Calu3 (cell line): ENCODE results near the gene PPP2R3C. TPM values are rescaled to one million over a fixed set of nuclear protein-coding genes. Genes with fewer than 3 reads are reported as not detected.
"Not testable (repeated sequence)": the region's sequence is repeated elsewhere in the genome, so short reads cannot be mapped to it uniquely, and the experiment has no call there.

Experiments
- BruUV-seq: library from RNA; stranded (reverse); fragments of 400-500 nt; replicated peaks from 2 replicates; lab custom pipeline; 2021; lab: Mats Ljungman, UMichigan
- CTCF ChIA-PET: fragments of 300-600 bp; sonication (Branson Sonifier 250); formaldehyde crosslinking; loops from one replicate; lab custom pipeline; 2022; ENCODE audit warnings: antibody characterized with exemption; lab: Charles Lee
- DNase-seq: peaks from one replicate; pipeline ENCODE4 v3.0.0; 2022
- H3K27ac Mint-ChIP-seq: one replicate; pipeline ENCODE4 v1.8.0; 2022; ENCODE audit warnings: mixed read lengths; ENCODE audit not compliant: unreplicated experiment
- H3K27me3 Mint-ChIP-seq: one replicate; pipeline ENCODE4 v1.8.0; 2022; ENCODE audit warnings: mixed read lengths; ENCODE audit not compliant: unreplicated experiment
- H3K36me3 Mint-ChIP-seq: one replicate; pipeline ENCODE4 v1.8.0; 2022; ENCODE audit warnings: mild to moderate bottlenecking, moderate library complexity, mixed read lengths; ENCODE audit not compliant: insufficient read depth, unreplicated experiment
- H3K4me1 Mint-ChIP-seq: one replicate; pipeline ENCODE4 v1.8.0; 2022; ENCODE audit warnings: mild to moderate bottlenecking, low read depth, mixed read lengths; ENCODE audit not compliant: unreplicated experiment
- H3K4me3 Mint-ChIP-seq: one replicate; pipeline ENCODE4 v1.8.0; 2022; ENCODE audit warnings: mild to moderate bottlenecking, low read depth, moderate library complexity, mixed read lengths; ENCODE audit not compliant: unreplicated experiment
- H3K9me3 Mint-ChIP-seq: one replicate; pipeline ENCODE4 v1.8.0; 2022; ENCODE audit warnings: low read depth, mixed read lengths; ENCODE audit not compliant: unreplicated experiment
- CTCF ChIP-seq: fragments of 200-600 bp; IDR thresholded peaks from one replicate; pipeline ENCODE4 v1.8.0; 2022; ENCODE audit warnings: antibody characterized with exemption; ENCODE audit not compliant: unreplicated experiment
- intact Hi-C: fragments of 100-400 bp; cut with micrococcal nuclease; formaldehyde crosslinking; loops from one replicate; pipeline ENCODE4 v1.10.0; 2022; ENCODE audit not compliant: unreplicated experiment
- total RNA-seq: library from RNA; stranded (reverse); gene quantifications from 2 replicates; pipeline ENCODE4 v1.2.3, GENCODE V29; 2022

PPP2R3C gene
- total RNA-seq, 1 experiment from 2014 or later, result 11.3 TPM

GRCh38 chr14:35107866-35108265 lies 13.9 kb downstream of the PPP2R3C start:
- CTCF ChIA-PET, result no interaction called here
- H3K27ac Mint-ChIP-seq, result no peak overlapping the region
- no TSS peak for BruUV-seq
- H3K27me3 Mint-ChIP-seq, result no peaks in the 10 kb centered on the region
- H3K4me1 Mint-ChIP-seq, result no peaks in the 10 kb centered on the region
- TF ChIP-seq CTCF, result no peak
- H3K9me3 Mint-ChIP-seq, result no peaks in the 10 kb centered on the region
- H3K36me3 Mint-ChIP-seq, result peaks cover 15% of the 10 kb centered on the region
- no peak for DNase-seq
- no peak overlapping the region for H3K4me3 Mint-ChIP-seq
- intact Hi-C loops, result no loop called here

- H3K4me3 Mint-ChIP-seq, H3K36me3 Mint-ChIP-seq, H3K9me3 Mint-ChIP-seq, BruUV-seq, H3K4me1 Mint-ChIP-seq, H3K27me3 Mint-ChIP-seq, intact Hi-C loops, H3K27ac Mint-ChIP-seq, DNase-seq: not testable (repeated sequence)
- CTCF ChIA-PET, result interaction anchor here (0.6 to 0.7 kb wide), 2 partner anchors 11 to 522 kb away, joined by 3 to 5 read pairs; no protein-coding TSS in a partner anchor
Measured at GRCh38 chr14:35094645-35095044, 27.1 kb downstream of the PPP2R3C start.

- intact Hi-C loops, result no loop called here
- Mint-ChIP-seq H3K36me3 (peaks cover 10% of the 10 kb centered on the region), H3K27me3 (no peaks in the 10 kb centered on the region), H3K4me3 (no peak overlapping the region), H3K4me1 (no peaks in the 10 kb centered on the region), H3K9me3 (no peaks in the 10 kb centered on the region), H3K27ac (no peak overlapping the region)
- no TSS peak for BruUV-seq
- no peak for DNase-seq
- CTCF ChIA-PET, result no interaction called here
- no peak for TF ChIP-seq CTCF
Measured at GRCh38 chr14:35088514-35088913, 33.3 kb downstream of the PPP2R3C start.

GRCh38 chr14:35085441-35085840 lies 36.3 kb downstream of the PPP2R3C start:
- no peak for TF ChIP-seq CTCF
- no peaks in the 10 kb centered on the region for H3K4me1 Mint-ChIP-seq
- intact Hi-C loops, result no loop called here
- no peaks in the 10 kb centered on the region for H3K27me3 Mint-ChIP-seq
- no peaks in the 10 kb centered on the region for H3K9me3 Mint-ChIP-seq
- BruUV-seq, result no TSS peak
- CTCF ChIA-PET, result no interaction called here
- peaks cover 14% of the 10 kb centered on the region for H3K36me3 Mint-ChIP-seq
- DNase-seq, result no peak
- no peak overlapping the region for H3K27ac Mint-ChIP-seq
- no peak overlapping the region for H3K4me3 Mint-ChIP-seq

- BruUV-seq, result no TSS peak
- DNase-seq, result no peak
- CTCF ChIA-PET, result no interaction called here
- intact Hi-C loops, result no loop called here
- H3K27ac Mint-ChIP-seq, result no peak overlapping the region
- H3K36me3 Mint-ChIP-seq, result peaks cover 14% of the 10 kb centered on the region
- no peaks in the 10 kb centered on the region for H3K9me3 Mint-ChIP-seq
- H3K4me1 Mint-ChIP-seq, result no peaks in the 10 kb centered on the region
- TF ChIP-seq CTCF, result no peak
- H3K27me3 Mint-ChIP-seq, result no peaks in the 10 kb centered on the region
- no peak overlapping the region for H3K4me3 Mint-ChIP-seq
Measured at GRCh38 chr14:35083530-35084150, 38.1 kb downstream of the PPP2R3C start.
